Calu3 (cell line): Measurements from ENCODE around the gene L3MBTL1. TPM values are rescaled to one million over a fixed set of nuclear protein-coding genes. Genes with fewer than 3 reads are reported as not detected.

Source experiments
- Bru-seq: library from RNA; stranded (reverse); fragments of 400-500 nt; gene quantifications from one replicate; lab custom pipeline; 2021; lab: Mats Ljungman, UMichigan
- BruChase-seq, 2 experiments: library from RNA; stranded (reverse); fragments of 400-500 nt; gene quantifications; one replicate each; lab custom pipeline; 2021; lab: Mats Ljungman, UMichigan
- BruUV-seq: library from RNA; stranded (reverse); fragments of 400-500 nt; replicated peaks from 2 replicates; lab custom pipeline; 2021; lab: Mats Ljungman, UMichigan
- CTCF ChIA-PET: fragments of 300-600 bp; sonication (Branson Sonifier 250); formaldehyde crosslinking; loops from one replicate; lab custom pipeline; 2022; ENCODE audit warnings: antibody characterized with exemption; lab: Charles Lee
- DNase-seq: peaks from one replicate; pipeline ENCODE4 v3.0.0; 2022
- H3K27ac Mint-ChIP-seq: one replicate; pipeline ENCODE4 v1.8.0; 2022; ENCODE audit warnings: mixed read lengths; ENCODE audit not compliant: unreplicated experiment
- H3K27me3 Mint-ChIP-seq: one replicate; pipeline ENCODE4 v1.8.0; 2022; ENCODE audit warnings: mixed read lengths; ENCODE audit not compliant: unreplicated experiment
- H3K36me3 Mint-ChIP-seq: one replicate; pipeline ENCODE4 v1.8.0; 2022; ENCODE audit warnings: mild to moderate bottlenecking, moderate library complexity, mixed read lengths; ENCODE audit not compliant: insufficient read depth, unreplicated experiment
- H3K4me1 Mint-ChIP-seq: one replicate; pipeline ENCODE4 v1.8.0; 2022; ENCODE audit warnings: mild to moderate bottlenecking, low read depth, mixed read lengths; ENCODE audit not compliant: unreplicated experiment
- H3K4me3 Mint-ChIP-seq: one replicate; pipeline ENCODE4 v1.8.0; 2022; ENCODE audit warnings: mild to moderate bottlenecking, low read depth, moderate library complexity, mixed read lengths; ENCODE audit not compliant: unreplicated experiment
- H3K9me3 Mint-ChIP-seq: one replicate; pipeline ENCODE4 v1.8.0; 2022; ENCODE audit warnings: low read depth, mixed read lengths; ENCODE audit not compliant: unreplicated experiment
- CTCF ChIP-seq: fragments of 200-600 bp; IDR thresholded peaks from one replicate; pipeline ENCODE4 v1.8.0; 2022; ENCODE audit warnings: antibody characterized with exemption; ENCODE audit not compliant: unreplicated experiment
- intact Hi-C: fragments of 100-400 bp; cut with micrococcal nuclease; formaldehyde crosslinking; loops from one replicate; pipeline ENCODE4 v1.10.0; 2022; ENCODE audit not compliant: unreplicated experiment
- long read RNA-seq: library from polyadenylated mRNA; stranded (forward); transcript quantifications from one replicate; pipeline ENCODE4 v2.0.0, GENCODE V29; 2022
- total RNA-seq: library from RNA; stranded (reverse); gene quantifications from 2 replicates; pipeline ENCODE4 v1.2.3, GENCODE V29; 2022

L3MBTL1 gene
- total RNA-seq (39.7 and 42.3 TPM in 2 replicates), Bru-seq, nascent RNA (percentile 75 among the genes with signal in this experiment), BruChase-seq, experiment 1, labeled RNA remaining after a 6-hour chase (percentile 82 among the genes with signal in this experiment), BruChase-seq, experiment 2, labeled RNA remaining after a 2-hour chase (percentile 90 among the genes with signal in this experiment)
- long read RNA-seq, partial matches to known transcripts, result 3 of 13 reads
- long read RNA-seq, other reads (novel, unspliced or antisense), result 8 of 13 reads

GRCh38 chr20:43507150-43508080, at the start of gene L3MBTL1:
L3MBTL1 (plus strand) TSS chr20:43507697; CDS start chr20:43513504, 5,807 bp downstream.
- intact Hi-C loops, result loop anchor here (5.0 kb wide), 1 partner anchor 40 kb away; no protein-coding TSS in a partner anchor
- BruUV-seq, result no TSS peak
- no peak for TF ChIP-seq CTCF
- no peaks in the 10 kb centered on the region for H3K9me3 Mint-ChIP-seq
- peak within 1 kb of the TSS; percentile 68 for H3K4me3 Mint-ChIP-seq
- H3K36me3 Mint-ChIP-seq, result peaks cover 9% of the 10 kb centered on the region
- H3K27ac Mint-ChIP-seq, result no peak within 1 kb of the TSS
- CTCF ChIA-PET, result interaction anchor here (0.6 to 1.1 kb wide), 4 partner anchors 12 to 61 kb away, joined by 3 to 6 read pairs (median 4); no protein-coding TSS in a partner anchor
- no peaks in the 10 kb centered on the region for H3K4me1 Mint-ChIP-seq
- peaks cover 49% of the 10 kb centered on the region for H3K27me3 Mint-ChIP-seq
- DNase-seq, result peak; percentile 89

DNA sequence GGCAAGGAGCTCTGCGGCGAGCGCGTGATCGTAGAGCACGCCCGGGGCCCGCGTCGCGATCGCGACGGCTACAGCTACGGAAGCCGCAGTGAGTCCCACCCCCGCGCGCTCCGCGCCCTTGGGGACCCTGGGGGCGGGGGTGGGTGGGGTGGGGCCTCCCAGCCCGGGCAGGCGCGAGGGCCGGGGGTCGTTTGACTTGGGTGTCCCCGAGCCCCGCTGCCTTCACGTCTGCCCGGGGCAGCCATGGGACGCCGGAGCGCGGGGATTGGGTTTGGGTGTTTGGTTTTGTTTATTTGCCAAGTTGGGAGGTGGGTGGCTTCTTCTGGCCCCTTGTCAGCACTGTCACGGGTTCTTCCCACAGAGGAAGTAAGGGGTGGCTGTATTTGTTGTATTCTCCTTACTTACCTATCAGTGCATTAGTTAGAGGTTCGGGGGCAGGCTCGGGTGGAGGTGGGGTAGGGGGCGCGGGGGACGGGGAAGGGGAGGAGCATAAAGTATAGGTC, 49.0 kb upstream of the L3MBTL1 start:
- peak overlapping the region; percentile 95 for H3K27ac Mint-ChIP-seq
- H3K36me3 Mint-ChIP-seq, result peaks cover 69% of the 10 kb centered on the region
- CTCF ChIA-PET, result interaction anchor here (0.6 to 1.8 kb wide), 6 partner anchors 10 to 1932 kb away, joined by 3 to 11 read pairs (median 5); no protein-coding TSS in a partner anchor

GRCh38 chr20:43459022-43459942, 48.2 kb upstream of the L3MBTL1 start:
- no TSS peak for BruUV-seq
- peak; percentile 34 for DNase-seq
- Mint-ChIP-seq H3K4me1 (peaks cover 25% of the 10 kb centered on the region), H3K27ac (peak overlapping the region; percentile 95), H3K27me3 (peaks cover 6% of the 10 kb centered on the region), H3K36me3 (peaks cover 77% of the 10 kb centered on the region), H3K4me3 (peak overlapping the region; percentile 76), H3K9me3 (no peaks in the 10 kb centered on the region)
- CTCF ChIA-PET, result interaction anchor here (0.6 kb wide), 1 partner anchor 12 kb away, joined by 8 read pairs; no protein-coding TSS in a partner anchor
- intact Hi-C loops, result loop anchor here (5.0 to 10.0 kb wide), 4 partner anchors 53 to 728 kb away; partner anchors contain the start of genes IFT52 and JPH2
- no peak for TF ChIP-seq CTCF

More for the DNA sequence above, 49.0 kb upstream of the L3MBTL1 start:
- TF ChIP-seq CTCF, result no peak
- Mint-ChIP-seq H3K4me1 (peaks cover 25% of the 10 kb centered on the region), H3K4me3 (peak overlapping the region; percentile 76), H3K27me3 (peaks cover 14% of the 10 kb centered on the region), H3K9me3 (no peaks in the 10 kb centered on the region)
- intact Hi-C loops, result loop anchor here (5.0 to 10.0 kb wide), 4 partner anchors 54 to 729 kb away; partner anchors contain the start of genes IFT52 and JPH2
- no peak for DNase-seq
- no TSS peak for BruUV-seq
